ENCODE measurements around the gene TBC1D3B. TPM values are rescaled to one million over a fixed set of nuclear protein-coding genes. Genes with fewer than 3 reads are reported as not detected.

Gene TBC1D3B
- total RNA-seq, 1 experiment from 2014 or later, result 7.4 TPM

DNA sequence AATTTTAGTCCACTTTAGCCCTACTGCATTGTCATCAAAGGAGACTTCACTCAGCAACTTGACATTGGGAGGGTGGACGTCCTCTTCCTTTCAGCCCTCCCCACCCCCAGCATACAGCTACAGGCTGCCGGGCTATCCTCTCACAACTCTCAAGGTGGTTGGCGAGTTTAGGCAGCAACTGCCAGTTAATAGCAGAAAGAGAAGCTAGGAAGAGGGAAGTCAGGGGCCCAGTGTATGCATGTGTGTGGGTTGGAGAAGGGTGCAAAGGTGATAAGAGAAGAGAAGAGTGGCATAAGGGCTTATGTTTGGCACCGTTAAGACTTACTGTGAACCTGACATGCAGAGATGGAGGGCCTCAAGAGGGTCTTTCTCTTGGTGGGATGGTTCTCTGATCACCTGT lies 41.0 kb downstream of the TBC1D3B start:
- Histone ChIP-seq H3K4me1 (ENCODE audit: control insufficient read depth, insufficient read depth, low read length) (no peaks in the 10 kb centered on the region), H3K4me3 (ENCODE audit: low read depth in 2 of 2, low read length in 2 of 2) (no peak overlapping the region), H3K27me3 (ENCODE audit: control insufficient read depth, insufficient read depth, low read length) (peaks cover 6% of the 10 kb centered on the region), H3K27ac (ENCODE audit: low read length) (no peak overlapping the region), H3K36me3 (ENCODE audit: control insufficient read depth, insufficient read depth, low read length) (no peaks in the 10 kb centered on the region), H3K9me3 (ENCODE audit: control insufficient read depth, insufficient read depth, low read depth, low read length) (no peaks in the 10 kb centered on the region)
- TF ChIP-seq SIN3A (IDR thresholded peaks at IDR 0.05; ENCODE audit: borderline replicate concordance, insufficient read depth, low read depth, low read length) (no peak), TCF7L2 (IDR thresholded peaks at IDR 0.05; ENCODE audit: low read depth, low read length) (no peak), POLR2AphosphoS5 (IDR thresholded peaks at IDR 0.05; ENCODE audit: low read depth, low read length) (no peak)
- TF ChIP-seq, protein P1, sequence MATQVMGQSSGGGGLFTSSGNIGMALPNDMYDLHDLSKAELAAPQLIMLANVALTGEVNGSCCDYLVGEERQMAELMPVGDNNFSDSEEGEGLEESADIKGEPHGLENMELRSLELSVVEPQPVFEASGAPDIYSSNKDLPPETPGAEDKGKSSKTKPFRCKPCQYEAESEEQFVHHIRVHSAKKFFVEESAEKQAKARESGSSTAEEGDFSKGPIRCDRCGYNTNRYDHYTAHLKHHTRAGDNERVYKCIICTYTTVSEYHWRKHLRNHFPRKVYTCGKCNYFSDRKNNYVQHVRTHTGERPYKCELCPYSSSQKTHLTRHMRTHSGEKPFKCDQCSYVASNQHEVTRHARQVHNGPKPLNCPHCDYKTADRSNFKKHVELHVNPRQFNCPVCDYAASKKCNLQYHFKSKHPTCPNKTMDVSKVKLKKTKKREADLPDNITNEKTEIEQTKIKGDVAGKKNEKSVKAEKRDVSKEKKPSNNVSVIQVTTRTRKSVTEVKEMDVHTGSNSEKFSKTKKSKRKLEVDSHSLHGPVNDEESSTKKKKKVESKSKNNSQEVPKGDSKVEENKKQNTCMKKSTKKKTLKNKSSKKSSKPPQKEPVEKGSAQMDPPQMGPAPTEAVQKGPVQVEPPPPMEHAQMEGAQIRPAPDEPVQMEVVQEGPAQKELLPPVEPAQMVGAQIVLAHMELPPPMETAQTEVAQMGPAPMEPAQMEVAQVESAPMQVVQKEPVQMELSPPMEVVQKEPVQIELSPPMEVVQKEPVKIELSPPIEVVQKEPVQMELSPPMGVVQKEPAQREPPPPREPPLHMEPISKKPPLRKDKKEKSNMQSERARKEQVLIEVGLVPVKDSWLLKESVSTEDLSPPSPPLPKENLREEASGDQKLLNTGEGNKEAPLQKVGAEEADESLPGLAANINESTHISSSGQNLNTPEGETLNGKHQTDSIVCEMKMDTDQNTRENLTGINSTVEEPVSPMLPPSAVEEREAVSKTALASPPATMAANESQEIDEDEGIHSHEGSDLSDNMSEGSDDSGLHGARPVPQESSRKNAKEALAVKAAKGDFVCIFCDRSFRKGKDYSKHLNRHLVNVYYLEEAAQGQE (IDR thresholded peaks at IDR 0.05; ENCODE audit: insufficient read depth in 1 of 2, low read depth in 2 of 2, low read length in 1 of 2), result no peak
- TF ChIP-seq, protein P2, sequence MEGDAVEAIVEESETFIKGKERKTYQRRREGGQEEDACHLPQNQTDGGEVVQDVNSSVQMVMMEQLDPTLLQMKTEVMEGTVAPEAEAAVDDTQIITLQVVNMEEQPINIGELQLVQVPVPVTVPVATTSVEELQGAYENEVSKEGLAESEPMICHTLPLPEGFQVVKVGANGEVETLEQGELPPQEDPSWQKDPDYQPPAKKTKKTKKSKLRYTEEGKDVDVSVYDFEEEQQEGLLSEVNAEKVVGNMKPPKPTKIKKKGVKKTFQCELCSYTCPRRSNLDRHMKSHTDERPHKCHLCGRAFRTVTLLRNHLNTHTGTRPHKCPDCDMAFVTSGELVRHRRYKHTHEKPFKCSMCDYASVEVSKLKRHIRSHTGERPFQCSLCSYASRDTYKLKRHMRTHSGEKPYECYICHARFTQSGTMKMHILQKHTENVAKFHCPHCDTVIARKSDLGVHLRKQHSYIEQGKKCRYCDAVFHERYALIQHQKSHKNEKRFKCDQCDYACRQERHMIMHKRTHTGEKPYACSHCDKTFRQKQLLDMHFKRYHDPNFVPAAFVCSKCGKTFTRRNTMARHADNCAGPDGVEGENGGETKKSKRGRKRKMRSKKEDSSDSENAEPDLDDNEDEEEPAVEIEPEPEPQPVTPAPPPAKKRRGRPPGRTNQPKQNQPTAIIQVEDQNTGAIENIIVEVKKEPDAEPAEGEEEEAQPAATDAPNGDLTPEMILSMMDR (IDR thresholded peaks at IDR 0.05), result no peak
- ATAC-seq, result no peak
- in situ Hi-C loops (cut with HindIII; ENCODE audit: low pct_unique_long_range_greater_than_20kb, low sequenced_read_pairs), result no loop called here
- ChIA-PET CTCF (no interaction called here), POLR2A (no interaction called here)
- intact Hi-C loops (cut with micrococcal nuclease; ENCODE audit: unreplicated experiment), result no loop called here
- DNase-seq (ENCODE audit: low read depth, low spot score), result no peak
- no TSS peak for BruUV-seq (replicated peaks)

DNA sequence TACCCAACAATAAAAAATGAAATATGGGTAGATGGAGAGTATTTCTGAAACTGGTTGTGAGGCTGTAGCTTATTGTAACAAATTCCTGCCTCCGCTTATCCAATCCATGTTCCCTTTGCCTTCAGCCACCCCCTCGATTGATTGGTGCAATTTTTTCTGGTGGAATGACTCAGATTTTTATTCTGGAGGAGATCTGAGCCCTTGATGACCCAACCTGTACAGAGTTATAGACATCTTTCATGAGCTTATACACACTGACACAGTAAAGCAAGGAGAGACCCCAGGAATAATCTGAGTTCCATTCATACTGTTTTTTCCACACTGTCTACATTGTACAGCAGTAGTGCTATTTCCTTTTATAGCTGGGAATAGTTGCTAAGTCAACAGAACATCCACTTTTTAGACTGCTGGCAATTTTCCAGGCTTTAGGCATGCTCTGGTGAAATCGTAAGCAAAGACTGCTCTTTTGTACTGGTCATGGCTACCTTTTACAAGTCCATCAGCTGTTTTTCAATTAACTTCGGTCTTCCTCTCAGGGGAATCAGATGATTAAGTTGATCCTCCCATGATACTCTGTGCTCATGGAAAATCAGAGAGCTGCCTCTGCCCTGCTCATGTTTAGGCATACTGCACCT lies 42.7 kb downstream of the TBC1D3B start:
- ATAC-seq (no peak), DNase-seq (ENCODE audit: low read depth, low spot score) (no peak)
- POLR2A ChIA-PET, result no interaction called here
- no peak overlapping the region for H3K4me3 ChIP-seq (ENCODE audit: low read depth in 2 of 2, low read length in 2 of 2)
- H3K27me3 ChIP-seq (ENCODE audit: control insufficient read depth, insufficient read depth, low read length), result peaks cover 8% of the 10 kb centered on the region
- intact Hi-C loops (cut with micrococcal nuclease; ENCODE audit: unreplicated experiment), result no loop called here
- no peaks in the 10 kb centered on the region for H3K36me3 ChIP-seq (ENCODE audit: control insufficient read depth, insufficient read depth, low read length)
- no peaks in the 10 kb centered on the region for H3K9me3 ChIP-seq (ENCODE audit: control insufficient read depth, insufficient read depth, low read depth, low read length)
- no TSS peak for BruUV-seq (replicated peaks)
- TF ChIP-seq SIN3A (IDR thresholded peaks at IDR 0.05; ENCODE audit: borderline replicate concordance, insufficient read depth, low read depth, low read length), result no peak
- in situ Hi-C loops (cut with HindIII; ENCODE audit: low pct_unique_long_range_greater_than_20kb, low sequenced_read_pairs), result no loop called here
- CTCF ChIA-PET, result no interaction called here
- no peaks in the 10 kb centered on the region for H3K4me1 ChIP-seq (ENCODE audit: control insufficient read depth, insufficient read depth, low read length)
- no peak overlapping the region for H3K27ac ChIP-seq (ENCODE audit: low read length)

DNA sequence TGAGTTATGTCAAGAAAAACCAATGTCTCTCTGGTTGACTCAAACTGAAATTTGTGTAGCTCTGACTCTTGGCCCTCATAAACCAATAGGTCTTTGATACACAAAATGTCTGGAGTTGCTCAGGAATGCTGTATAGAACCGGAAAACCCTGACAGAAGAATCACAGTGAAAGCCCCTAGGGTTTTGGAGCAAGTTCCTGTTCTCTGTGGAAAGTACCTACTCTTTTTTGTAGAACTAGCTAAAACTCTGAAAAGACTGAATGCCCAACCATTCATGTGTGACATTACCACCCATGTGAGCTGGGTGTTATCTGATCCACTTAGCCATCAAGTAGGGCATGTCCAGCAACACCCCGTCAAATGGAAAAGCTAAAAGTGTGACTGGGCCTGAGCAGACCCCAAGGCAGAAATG lies 44.0 kb downstream of the TBC1D3B start:
- no TSS peak for BruUV-seq (replicated peaks)
- no peaks in the 10 kb centered on the region for H3K4me1 ChIP-seq (ENCODE audit: control insufficient read depth, insufficient read depth, low read length)
- ATAC-seq (no peak), DNase-seq (ENCODE audit: low read depth, low spot score) (no peak)
- ChIA-PET CTCF (no interaction called here), POLR2A (no interaction called here)
- no peak overlapping the region for H3K4me3 ChIP-seq (ENCODE audit: low read depth in 2 of 2, low read length in 2 of 2)
- H3K27me3 ChIP-seq (ENCODE audit: control insufficient read depth, insufficient read depth, low read length), result peaks cover 8% of the 10 kb centered on the region
- in situ Hi-C loops (cut with HindIII; ENCODE audit: low pct_unique_long_range_greater_than_20kb, low sequenced_read_pairs), result no loop called here
- no peaks in the 10 kb centered on the region for H3K36me3 ChIP-seq (ENCODE audit: control insufficient read depth, insufficient read depth, low read length)
- no peak for TF ChIP-seq POLR2AphosphoS5 (IDR thresholded peaks at IDR 0.05; ENCODE audit: low read depth, low read length)
- no peak for TF ChIP-seq SIN3A (IDR thresholded peaks at IDR 0.05; ENCODE audit: borderline replicate concordance, insufficient read depth, low read depth, low read length)
- TF ChIP-seq TCF7L2 (IDR thresholded peaks at IDR 0.05; ENCODE audit: low read depth, low read length), result no peak
- TF ChIP-seq, protein P2 (IDR thresholded peaks at IDR 0.05), result no peak
- TF ChIP-seq, protein P1 (IDR thresholded peaks at IDR 0.05; ENCODE audit: insufficient read depth in 1 of 2, low read depth in 2 of 2, low read length in 1 of 2), result no peak
- H3K9me3 ChIP-seq (ENCODE audit: control insufficient read depth, insufficient read depth, low read depth, low read length), result no peaks in the 10 kb centered on the region
- intact Hi-C loops (cut with micrococcal nuclease; ENCODE audit: unreplicated experiment), result no loop called here
- no peak overlapping the region for H3K27ac ChIP-seq (ENCODE audit: low read length)

Measured in Panc1 (cell line).